GM18499 (cell line): ENCODE data around the gene CTDP1.

Experiments
- ATAC-seq: cut with Tn5 transposase; IDR thresholded peaks from one replicate; pipeline ENCODE4 v1.9.1; 2021; ENCODE audit warnings: moderate number of reproducible peaks; ENCODE audit not compliant: insufficient read depth, unreplicated experiment

CTDP1 gene

GRCh38 chr18:79789091-79789891 is 109.7 kb downstream of the CTDP1 start:
- no peak for ATAC-seq

GRCh38 chr18:79789901-79790890 is 110.6 kb downstream of the CTDP1 start:
- no peak for ATAC-seq

DNA sequence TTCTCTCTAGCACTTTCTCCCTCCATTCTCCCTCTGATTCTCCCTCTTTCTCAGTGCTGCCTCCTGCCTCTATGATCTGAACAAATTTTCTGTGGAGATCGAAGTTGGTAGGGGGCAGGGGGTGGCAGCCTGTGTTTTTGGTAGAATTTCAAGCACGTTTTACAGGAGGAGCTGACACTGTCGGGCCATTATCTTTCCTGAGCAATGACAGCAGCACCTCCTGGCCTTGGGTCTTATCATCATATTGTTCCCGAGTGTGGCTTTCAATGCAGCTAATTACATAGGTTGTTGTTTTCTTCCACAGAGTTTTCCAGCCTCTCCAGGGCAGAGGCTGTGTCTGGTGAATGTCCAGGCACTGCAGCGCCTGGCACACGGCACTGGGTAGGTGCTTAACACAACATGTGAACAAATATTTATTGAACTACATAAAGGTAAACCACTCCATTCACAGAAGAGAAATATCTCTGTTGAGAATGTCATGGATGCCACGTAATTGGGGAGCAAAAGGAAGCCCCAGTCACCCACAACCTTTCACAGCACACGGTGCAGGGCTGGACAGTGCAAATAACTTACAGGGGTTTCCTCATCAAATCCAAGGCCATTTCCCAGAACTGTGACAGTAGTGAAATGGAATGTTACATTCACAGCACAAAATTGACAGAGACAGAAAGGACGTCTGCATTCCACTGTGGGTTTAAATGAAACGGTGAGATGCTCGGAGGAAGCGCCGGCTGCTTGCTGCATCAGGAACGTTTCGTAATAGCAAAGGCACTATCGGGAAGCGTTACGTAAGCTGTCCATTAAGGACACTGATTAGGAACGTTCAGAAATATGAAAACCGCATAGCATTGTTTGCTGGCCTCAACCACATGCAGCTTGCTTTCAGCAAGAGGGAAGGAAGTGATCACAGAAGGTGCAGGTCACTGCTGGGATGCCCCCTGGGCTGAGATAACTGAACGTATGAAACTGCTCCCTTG is 111.7 kb downstream of the CTDP1 start:
- ATAC-seq, result no peak

GRCh38 chr18:79792096-79792987 is 112.7 kb downstream of the CTDP1 start:
- ATAC-seq, result no peak

DNA sequence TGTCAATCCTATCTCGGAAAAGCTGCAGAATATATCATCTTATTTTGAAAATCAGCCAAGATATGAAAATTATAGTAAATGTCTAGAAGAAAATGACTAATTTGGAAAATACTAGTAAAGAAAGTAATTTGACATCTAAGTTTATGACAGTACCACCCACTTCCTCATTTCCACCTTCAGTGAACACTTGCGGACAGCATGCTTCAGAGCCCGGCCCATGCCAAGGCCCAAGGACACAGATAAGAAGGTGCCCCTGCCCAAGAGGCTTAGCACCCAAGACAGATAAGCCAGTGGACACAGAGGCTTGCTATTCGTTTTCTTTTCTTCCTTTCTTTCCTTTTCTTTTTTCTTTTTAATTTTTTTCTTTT is 113.4 kb downstream of the CTDP1 start:
- ATAC-seq, result no peak

DNA sequence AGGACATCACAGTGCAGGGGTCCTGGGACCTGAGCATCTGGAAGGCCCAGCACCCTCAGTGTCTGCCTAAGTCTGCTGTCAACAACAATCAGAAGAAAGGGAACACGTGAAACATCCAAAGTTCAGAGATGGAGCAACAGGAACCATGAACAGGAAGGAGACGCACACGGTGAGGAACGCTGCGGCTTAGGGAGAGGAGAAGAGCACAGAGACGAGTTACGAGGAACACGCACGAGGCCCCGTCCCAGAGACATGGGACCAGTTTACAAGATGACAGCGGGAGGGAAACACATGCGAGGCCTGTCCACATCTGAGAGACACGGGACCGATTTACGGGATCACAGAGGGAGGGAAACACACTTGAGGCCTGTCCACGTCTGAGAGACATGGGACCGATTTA is 115.2 kb downstream of the CTDP1 start:
- ATAC-seq, result no peak

DNA sequence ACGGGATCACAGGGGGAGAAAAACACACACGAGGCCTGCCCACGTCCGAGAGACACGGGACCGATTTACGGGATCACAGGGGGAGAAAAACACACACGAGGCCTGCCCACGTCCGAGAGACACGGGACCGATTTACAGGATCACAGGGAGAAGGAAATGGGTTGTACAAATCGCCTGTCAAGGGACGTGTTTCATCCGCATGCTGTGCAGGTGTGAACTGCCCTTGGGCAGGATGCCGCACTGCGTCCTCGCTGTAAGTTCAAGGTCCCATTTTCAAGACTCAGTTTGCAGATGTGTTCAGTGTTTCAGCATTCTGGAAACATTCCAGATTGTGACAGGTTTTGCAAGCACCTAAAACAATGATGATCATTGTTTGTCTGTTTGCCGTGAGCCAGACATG is 115.8 kb downstream of the CTDP1 start:
- ATAC-seq, result no peak

DNA sequence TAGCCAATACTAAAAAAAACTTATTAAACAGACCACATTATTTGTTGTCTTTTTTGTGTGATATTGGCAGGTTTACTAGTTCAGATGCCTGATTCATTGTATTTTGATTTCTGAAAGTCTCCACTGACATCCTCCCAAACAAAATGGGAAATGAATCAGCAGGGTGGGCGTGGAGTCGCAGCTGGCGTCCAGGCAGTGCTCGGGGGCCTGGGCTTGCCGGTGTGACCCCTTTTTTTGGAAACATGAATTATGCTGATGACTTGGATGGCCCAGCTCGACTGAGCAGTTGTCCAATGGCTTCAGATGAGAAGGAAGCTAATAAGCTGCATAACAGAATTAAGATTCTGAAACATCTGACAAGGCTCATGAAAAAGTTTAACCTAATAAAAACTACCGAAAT is 116.4 kb downstream of the CTDP1 start:
- no peak for ATAC-seq

DNA sequence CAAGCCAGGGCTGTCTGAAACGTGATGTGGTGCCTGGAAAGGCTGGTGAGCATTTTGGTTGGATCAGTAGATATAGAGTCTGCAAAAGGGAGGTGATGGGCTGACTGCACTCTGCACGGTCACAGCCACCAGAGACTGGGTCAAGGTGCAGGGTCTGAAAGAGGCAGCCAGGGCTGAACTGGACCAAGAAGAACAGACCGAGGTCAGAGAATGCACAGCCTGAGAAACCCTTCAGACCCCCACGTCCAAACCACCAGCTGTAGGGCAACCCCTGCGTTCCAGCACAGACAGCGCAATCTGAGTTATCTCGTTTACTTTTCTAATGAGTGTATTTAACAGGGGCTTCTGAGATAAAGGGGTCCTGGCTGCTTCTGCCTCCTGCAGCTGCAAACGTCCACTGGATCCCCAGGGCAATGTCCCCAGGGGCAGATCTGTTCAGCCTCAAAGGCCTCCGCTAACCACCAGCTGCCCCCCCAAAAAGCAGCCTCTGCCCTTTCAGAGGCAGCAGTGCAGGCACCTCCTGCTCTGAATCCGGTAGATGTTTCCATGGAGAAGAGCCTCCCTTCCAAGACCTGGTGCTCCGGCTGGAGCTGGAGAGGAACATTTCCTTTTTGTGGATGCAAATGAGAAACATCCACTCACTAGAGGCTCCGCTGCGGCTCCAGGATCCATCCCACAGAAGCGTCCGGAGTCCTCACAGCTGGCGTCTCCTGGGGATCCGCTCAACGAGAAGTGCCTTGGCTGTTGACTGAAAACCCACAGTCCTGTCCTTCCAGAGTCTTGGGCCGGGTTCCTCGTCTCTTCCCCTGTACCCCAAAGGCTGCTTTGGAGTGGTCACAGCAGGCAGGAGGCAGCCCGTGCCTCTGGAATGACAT is 117.2 kb downstream of the CTDP1 start:
- no peak for ATAC-seq

- ATAC-seq, result no peak
Observed at GRCh38 chr18:79797518-79798345, 118.1 kb downstream of the CTDP1 start, which contains the start of gene KCNG2. Gene KCNG2 (plus strand): TSS chr18:79797938. CDS start chr18:79863668, 65,730 bp downstream.

GRCh38 chr18:79798346-79798998 is 118.9 kb downstream of the CTDP1 start:
- no peak for ATAC-seq

DNA sequence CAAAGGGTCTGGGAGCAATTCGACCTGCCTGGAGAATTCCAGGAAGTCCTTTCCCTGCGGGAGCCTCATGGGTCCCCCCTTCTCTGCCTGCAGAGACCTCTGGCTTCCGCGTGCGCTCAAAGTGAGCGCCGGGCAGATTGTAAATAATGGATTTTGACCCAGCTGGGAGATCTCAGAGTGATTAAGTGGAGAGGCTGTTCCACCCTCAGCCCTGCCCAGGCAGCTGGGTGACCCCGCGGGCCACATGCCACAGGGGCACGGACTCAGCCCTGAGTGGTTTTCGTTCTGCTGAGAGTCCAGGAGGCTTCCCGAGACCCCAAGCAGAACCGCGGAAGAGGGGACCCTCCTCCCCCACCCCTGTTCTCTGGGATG is 119.4 kb downstream of the CTDP1 start:
- no peak for ATAC-seq

GRCh38 chr18:79799619-79800370 is 120.2 kb downstream of the CTDP1 start:
- no peak for ATAC-seq

DNA sequence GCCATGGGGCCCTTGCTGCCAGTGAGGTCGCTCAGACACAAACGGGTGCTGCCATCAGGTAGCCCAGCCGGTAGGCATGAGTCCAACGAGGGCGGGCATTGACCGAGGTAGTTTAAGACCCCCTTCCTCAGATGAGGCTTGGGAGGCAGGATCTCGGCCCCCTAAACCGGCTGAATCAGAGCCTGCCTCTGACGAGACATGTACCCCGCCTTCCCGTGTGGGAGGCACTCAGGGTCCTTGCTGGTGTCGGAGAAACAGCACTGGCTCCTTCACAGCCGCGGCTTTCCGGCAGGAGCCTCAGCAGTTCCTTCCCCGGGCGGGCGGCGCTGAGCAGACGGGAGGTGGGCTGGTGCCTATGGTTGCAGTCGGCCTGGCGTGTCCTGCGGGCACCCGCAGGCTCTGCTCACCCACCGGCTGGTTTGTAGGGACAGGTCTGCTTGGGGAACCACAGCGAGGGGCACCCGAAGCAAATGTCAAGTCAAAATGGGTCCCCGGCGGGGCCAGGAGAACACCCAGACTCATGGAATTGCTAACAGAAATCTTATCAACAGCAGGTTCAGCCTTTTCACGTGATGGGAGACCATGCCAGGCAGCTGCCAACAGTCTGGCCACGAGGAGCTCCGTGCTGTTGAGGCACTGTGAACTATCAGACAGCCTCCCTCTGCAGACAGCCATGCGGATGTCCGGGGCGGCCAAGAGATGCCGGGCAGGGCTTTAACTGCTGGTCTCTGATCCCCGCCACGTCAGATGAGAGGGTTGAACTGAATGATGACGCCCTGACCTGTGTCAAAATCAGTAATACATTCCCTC is 121.0 kb downstream of the CTDP1 start:
- no peak for ATAC-seq

- ATAC-seq, result no peak
Observed at GRCh38 chr18:79801217-79801616, 121.6 kb downstream of the CTDP1 start.
